HepG2 (cell line): ENCODE measurements around the gene EEA1. TPM values are rescaled to one million over a fixed set of nuclear protein-coding genes. Genes with fewer than 3 reads are reported as not detected.

Source experiments
- ATF1 ChIP-seq: IDR thresholded peaks from 2 replicates; pipeline ENCODE4 v1.6.1; 2016; ENCODE audit warnings: mild to moderate bottlenecking, control low read depth
- CEBPB ChIP-seq: IDR thresholded peaks from 2 replicates; pipeline ENCODE4 v1.6.1; 2011; ENCODE audit warnings: low read depth, low read length, improper control_type of control experiment, borderline replicate concordance
- CENPBD1 ChIP-seq: sonication (generic); formaldehyde crosslinking; IDR thresholded peaks from 2 replicates; pipeline ENCODE4 v1.8.0; 2022; ENCODE audit warnings: missing genetic modification reagents, low read depth, mild to moderate bottlenecking, borderline replicate concordance
- CREB3 ChIP-seq: sonication (generic); formaldehyde crosslinking; IDR thresholded peaks from 2 replicates; pipeline ENCODE4 v1.5.0; 2020; ENCODE audit warnings: missing genetic modification reagents
- FOSL1 ChIP-seq: sonication (generic); formaldehyde crosslinking; IDR thresholded peaks from 2 replicates; pipeline ENCODE4 v1.9.0; 2021; ENCODE audit warnings: missing genetic modification reagents, borderline replicate concordance
- GFI1 ChIP-seq: sonication (generic); formaldehyde crosslinking; IDR thresholded peaks from 2 replicates; pipeline ENCODE4 v1.5.0; 2020; ENCODE audit warnings: missing genetic modification reagents, mild to moderate bottlenecking, borderline replicate concordance
- HOXA3 ChIP-seq: sonication (generic); formaldehyde crosslinking; IDR thresholded peaks from 2 replicates; pipeline ENCODE4 v1.5.0; 2020; ENCODE audit warnings: missing genetic modification reagents
- HOXA7 ChIP-seq: sonication (generic); formaldehyde crosslinking; IDR thresholded peaks from 2 replicates; pipeline ENCODE4 v1.8.1; 2022; ENCODE audit warnings: mild to moderate bottlenecking, missing genetic modification reagents, moderate library complexity
- IKZF5 ChIP-seq: IDR thresholded peaks from 2 replicates; pipeline ENCODE4 v1.6.1; 2018; ENCODE audit warnings: missing genetic modification reagents, mild to moderate bottlenecking, missing compliant biosample characterization
- IRF9 ChIP-seq: sonication (generic); formaldehyde crosslinking; IDR thresholded peaks from 2 replicates; pipeline ENCODE4 v1.8.0; 2022; ENCODE audit warnings: missing genetic modification reagents, mild to moderate bottlenecking, borderline replicate concordance
- KLF12 ChIP-seq: sonication (generic); formaldehyde crosslinking; IDR thresholded peaks from 2 replicates; pipeline ENCODE4 v1.4.0; 2020; ENCODE audit warnings: missing genetic modification reagents, borderline replicate concordance
- MEF2D ChIP-seq: sonication (generic); formaldehyde crosslinking; IDR thresholded peaks from 2 replicates; pipeline ENCODE4 v1.5.1; 2020; ENCODE audit warnings: mild to moderate bottlenecking, missing genetic modification reagents
- NFE2 ChIP-seq: sonication (generic); formaldehyde crosslinking; IDR thresholded peaks from 2 replicates; pipeline ENCODE4 v1.4.0; 2020; ENCODE audit warnings: missing genetic modification reagents
- RORA ChIP-seq: sonication (generic); formaldehyde crosslinking; IDR thresholded peaks from 2 replicates; pipeline ENCODE4 v1.5.0; 2020; ENCODE audit warnings: mild to moderate bottlenecking, missing genetic modification reagents, moderate library complexity
- ZBTB44 ChIP-seq: sonication (generic); formaldehyde crosslinking; IDR thresholded peaks from 2 replicates; pipeline ENCODE4 v1.4.0; 2020; ENCODE audit warnings: missing genetic modification reagents
- ZNF446 ChIP-seq: sonication (generic); formaldehyde crosslinking; IDR thresholded peaks from 2 replicates; pipeline ENCODE4 v1.5.0; 2020; ENCODE audit warnings: mild to moderate bottlenecking, missing genetic modification reagents
- ZNF629 ChIP-seq: sonication (generic); formaldehyde crosslinking; conservative IDR thresholded peaks from 2 replicates; pipeline ENCODE4 v1.5.0; 2020; ENCODE audit warnings: missing genetic modification reagents
- ZNF670 ChIP-seq: sonication (generic); formaldehyde crosslinking; IDR thresholded peaks from 2 replicates; pipeline ENCODE4 v1.8.0; 2022; ENCODE audit warnings: mild to moderate bottlenecking, missing genetic modification reagents, borderline replicate concordance
- ZNF678 ChIP-seq: sonication (generic); formaldehyde crosslinking; IDR thresholded peaks from 2 replicates; pipeline ENCODE4 v1.4.0; 2020; ENCODE audit warnings: mild to moderate bottlenecking, missing genetic modification reagents
- ZNF75D ChIP-seq: sonication (generic); formaldehyde crosslinking; IDR thresholded peaks from 2 replicates; pipeline ENCODE4 v1.8.1; 2023; ENCODE audit warnings: missing genetic modification reagents, mild to moderate bottlenecking, borderline replicate concordance
- polyA plus RNA-seq, 8 experiments: library from polyadenylated mRNA; depleted of rRNA in 3 of 8; stranded (reverse) in 7 of 8; unstranded in 1 of 8; fragments of >200 nt; fragmentation: Illumina TruSeq in 4 of 8; extraction: Trizol in 4 of 8; gene quantifications; 2 replicates each; pipeline versions ENCODE4 v1.2.1 to v1.2.3, GENCODE V29; 2011 to 2016; ENCODE audit warnings: low read depth in 4 of 8, missing spikeins in 1 of 8, mixed read lengths in 1 of 8; ENCODE audit not compliant: insufficient read depth in 1 of 8
- total RNA-seq, 5 experiments: library from RNA; depleted of rRNA; stranded (reverse); fragments of >200 nt; fragmentation: Illumina TruSeq; extraction: Trizol; gene quantifications; 2 replicates each; pipeline ENCODE4 v1.2.3, GENCODE V29; 2016; ENCODE audit warnings: low read depth in 1 of 5
- TF ChIP-seq, protein P1 (sequence below): IDR thresholded peaks from 2 replicates; pipeline ENCODE4 v1.6.1; 2016
- TF ChIP-seq, protein P2 (sequence below): sonication (generic); formaldehyde crosslinking; IDR thresholded peaks from 2 replicates; pipeline ENCODE4 v1.8.0; 2023; ENCODE audit warnings: mild to moderate bottlenecking, missing genetic modification reagents

EEA1 gene
- total and polyA plus RNA-seq, 2 of the 13 experiments (the other 11 are each of a cell fraction or from before 2014, with no cell fraction given) = 5.0 to 19.3 TPM

DNA sequence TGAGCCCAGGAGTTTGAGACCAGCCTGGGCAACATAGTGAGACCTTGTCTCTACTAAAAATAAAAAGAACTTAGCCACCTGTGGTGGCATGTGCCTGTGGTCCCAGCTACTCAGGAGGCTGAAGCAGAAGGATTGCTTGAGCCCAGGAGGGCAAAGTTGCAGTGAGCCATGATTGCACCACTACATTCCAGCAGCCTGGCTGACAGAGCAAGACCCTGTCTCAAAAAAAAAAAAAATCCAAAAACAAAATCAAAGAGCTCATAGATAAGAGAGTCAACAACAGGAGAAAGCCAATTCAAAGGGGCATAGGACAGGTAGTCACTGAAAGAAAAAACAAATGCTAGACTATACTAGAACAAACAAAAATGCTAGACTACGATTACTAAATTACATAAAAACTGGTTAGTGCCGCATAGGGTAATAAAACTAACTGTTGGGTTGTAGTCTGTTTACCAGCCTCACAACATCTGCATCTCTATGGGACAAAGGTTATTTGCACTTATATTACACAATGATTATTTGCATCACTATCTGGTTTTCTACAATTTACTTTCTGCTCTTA lies 16.6 kb upstream of the EEA1 start (continued):
- TF ChIP-seq CENPBD1 (no peak), ATF1 (CRISPR knock-in tag) (peak; percentile 45; the same call in 1 of the 2 replicates), ZNF629 (CRISPR knock-in tag) (peak; percentile 84), CEBPB (peak; percentile 85), IKZF5 (CRISPR knock-in tag) (peak; percentile 94), ZNF446 (CRISPR knock-in tag) (no peak), KLF12 (CRISPR knock-in tag) (no peak), GFI1 (CRISPR knock-in tag) (peak; percentile 95), IRF9 (no peak), HOXA7 (no peak), MEF2D (peak; percentile 76), RORA (CRISPR knock-in tag) (no peak), ZNF670 (peak; percentile 75; the same call in 1 of the 2 replicates), ZBTB44 (CRISPR knock-in tag) (no peak), FOSL1 (no peak), NFE2 (CRISPR knock-in tag) (no peak), ZNF678 (CRISPR knock-in tag) (no peak), ZNF75D (CRISPR knock-in tag) (no peak), HOXA3 (CRISPR knock-in tag) (peak; percentile 68), CREB3 (no peak)
- TF ChIP-seq, protein P1, sequence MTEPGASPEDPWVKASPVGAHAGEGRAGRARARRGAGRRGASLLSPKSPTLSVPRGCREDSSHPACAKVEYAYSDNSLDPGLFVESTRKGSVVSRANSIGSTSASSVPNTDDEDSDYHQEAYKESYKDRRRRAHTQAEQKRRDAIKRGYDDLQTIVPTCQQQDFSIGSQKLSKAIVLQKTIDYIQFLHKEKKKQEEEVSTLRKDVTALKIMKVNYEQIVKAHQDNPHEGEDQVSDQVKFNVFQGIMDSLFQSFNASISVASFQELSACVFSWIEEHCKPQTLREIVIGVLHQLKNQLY = no peak
- TF ChIP-seq, protein P2, sequence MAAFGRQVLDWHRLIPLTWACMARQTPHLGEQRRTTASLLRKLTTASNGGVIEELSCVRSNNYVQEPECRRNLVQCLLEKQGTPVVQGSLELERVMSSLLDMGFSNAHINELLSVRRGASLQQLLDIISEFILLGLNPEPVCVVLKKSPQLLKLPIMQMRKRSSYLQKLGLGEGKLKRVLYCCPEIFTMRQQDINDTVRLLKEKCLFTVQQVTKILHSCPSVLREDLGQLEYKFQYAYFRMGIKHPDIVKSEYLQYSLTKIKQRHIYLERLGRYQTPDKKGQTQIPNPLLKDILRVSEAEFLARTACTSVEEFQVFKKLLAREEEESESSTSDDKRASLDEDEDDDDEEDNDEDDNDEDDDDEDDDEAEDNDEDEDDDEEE (CRISPR knock-in tag) = no peak
